Stomach (tissue), 9 donors: ENCODE results near the gene CPLX1. TPM values are rescaled to one million over a fixed set of nuclear protein-coding genes. Genes with fewer than 3 reads are reported as not detected.
A peak's percentile ranks its signal among the peaks of the same experiment; 100 is the strongest.

ENCODE experiments used
- DNase-seq, 2 donors: peaks; one replicate each; pipeline versions ENCODE4 v3.0.0 to v3.0.0-alpha.2; 2013 to 2019
- H3K27ac ChIP-seq, 5 donors: fragments of 200-600 bp in 4 of 5; sonication (generic) in 4 of 5; one replicate each; pipeline ENCODE4 v1.5.1; 2013 to 2019; ENCODE audit warnings: mild to moderate bottlenecking in 1 of 5, moderate library complexity in 1 of 5
- H3K27me3 ChIP-seq, 3 donors: fragments of 200-600 bp; sonication (generic); one replicate each; pipeline ENCODE4 v1.5.1; 2017 to 2019; ENCODE audit warnings: mixed run types in 1 of 3
- H3K36me3 ChIP-seq, 4 donors: fragments of 200-600 bp; sonication (generic); 1 replicate in 3 of 4; 2 replicates in 1 of 4; pipeline ENCODE4 v1.5.1; 2016 to 2019
- H3K4me1 ChIP-seq, 4 donors: fragments of 200-600 bp; sonication (generic); one replicate each; pipeline ENCODE4 v1.5.1; 2016 to 2019
- H3K4me3 ChIP-seq, 4 donors: fragments of 200-600 bp; sonication (generic) in 3 of 4; one replicate each; pipeline ENCODE4 v1.5.1; 2016 to 2019; ENCODE audit warnings: mild to moderate bottlenecking in 1 of 4
- H3K9me3 ChIP-seq, 4 donors: fragments of 200-600 bp; sonication (generic); one replicate each; pipeline ENCODE4 v1.5.1; 2016 to 2019
- CTCF ChIP-seq, 7 experiments: fragments of 450-650 bp in 4 of 7; fragments of 200-600 bp in 3 of 7; sonication (generic) in 3 of 7; IDR thresholded peaks; one replicate each; pipeline ENCODE4 v1.5.1; 2016 to 2019; ENCODE audit warnings: antibody characterized with exemption in 7 of 7, control low read depth in 2 of 7, mild to moderate bottlenecking in 1 of 7
- EP300 ChIP-seq: sonication (generic); formaldehyde crosslinking; IDR thresholded peaks from one replicate; pipeline ENCODE4 v1.6.1; 2017; ENCODE audit warnings: antibody characterized with exemption
- POLR2A ChIP-seq, 4 donors: fragments of 450-650 bp; IDR thresholded peaks; one replicate each; pipeline ENCODE4 v1.6.1; 2016; ENCODE audit warnings: antibody characterized with exemption in 4 of 4, control low read depth in 2 of 4, mild to moderate bottlenecking in 1 of 4, moderate library complexity in 1 of 4
- POLR2AphosphoS5 ChIP-seq, 3 donors: sonication (generic); formaldehyde crosslinking; IDR thresholded peaks; one replicate each; pipeline ENCODE4 v1.6.1; 2016; ENCODE audit warnings: antibody characterized with exemption in 3 of 3
- WGBS, 5 donors: extraction: QIAGEN DNeasy Blood & Tissue Kit in 3 of 5; methylation state at CpG; one replicate each; pipeline versions ENCODE4 v1.1.5 to v1.1.7; 2013 to 2018; 5-methylcytosine and 5-hydroxymethylcytosine counted together
- intact Hi-C: fragments of 100-400 bp; cut with DNase I; formaldehyde crosslinking; loops from one replicate; pipeline ENCODE4 v1.15.1; 2023; ENCODE audit warnings: low total_unique reads
- polyA plus RNA-seq, 3 donors: library from polyadenylated mRNA; stranded (reverse); fragments of 200-250 nt; gene quantifications; one replicate each; pipeline ENCODE4 v1.2.3, GENCODE V29; 2013
- total RNA-seq, 5 donors: library from RNA; depleted of rRNA; stranded (reverse); fragments of >200 nt; gene quantifications; one replicate each; pipeline versions ENCODE4 v1.1.0 to v1.2.3, GENCODE V29; 2014 to 2016
- donor health status: healthy with polysubstance abuse.
- donor health status: Bipolar disorder and iron deficiency.
- donor health status: healthy.

Gene CPLX1
- total and polyA plus RNA-seq, 8 donors: 0.37 to 2.9 (median 1.9) TPM; not detected in 3

- TF ChIP-seq EP300 (no peak), POLR2AphosphoS5 (IDR thresholded peaks at IDR 0.05) (no peak), CTCF (IDR thresholded peaks at IDR 0.05) (no peak), POLR2A (IDR thresholded peaks at IDR 0.05) (no peak)
- peaks cover 19 to 87% (median 55%) of the 10 kb centered on the region in 3 donors for H3K27me3 ChIP-seq
- WGBS, 5 donors: 29 to 64% (median 50%) methylated on average over 8 to 19 of the region's 19 CpGs
Observed at GRCh38 chr4:793941-794621, 31.8 kb downstream of the CPLX1 start.

GRCh38 chr4:793093-793861 is 32.7 kb downstream of the CPLX1 start:
- peaks cover 19 to 95% (median 55%) of the 10 kb centered on the region in 3 donors for H3K27me3 ChIP-seq
- WGBS, 5 donors: 57 to 69% (median 65%) methylated on average over 9 to 19 of the region's 19 CpGs

More at GRCh38 chr4:793941-794621, 31.8 kb downstream of the CPLX1 start:
- Histone ChIP-seq H3K4me3 (no peak overlapping the region), H3K27ac (no peak overlapping the region), H3K36me3 (no peaks in the 10 kb centered on the region), H3K4me1 (peaks cover 26 to 45% (median 39%) of the 10 kb centered on the region in 4 donors), H3K9me3 (no peaks in the 10 kb centered on the region)
- intact Hi-C loops: no loop called here
- no peak for DNase-seq

GRCh38 chr4:792626-793092 is 33.3 kb downstream of the CPLX1 start:
- peaks cover 19 to 100% (median 55%) of the 10 kb centered on the region in 3 donors for H3K27me3 ChIP-seq
- no peaks in the 10 kb centered on the region for H3K36me3 ChIP-seq
- WGBS, 5 donors: 32 to 45% (median 38%) methylated on average over 17 of the region's 17 CpGs
- H3K27ac ChIP-seq: no peak overlapping the region
- peaks cover 26 to 58% (median 42%) of the 10 kb centered on the region in 4 donors for H3K4me1 ChIP-seq
- DNase-seq: peak in 1 of 2 donors; percentile 49
- intact Hi-C loops: no loop called here
- TF ChIP-seq POLR2AphosphoS5 (IDR thresholded peaks at IDR 0.05) (no peak), CTCF (IDR thresholded peaks at IDR 0.05) (no peak), EP300 (no peak), POLR2A (IDR thresholded peaks at IDR 0.05) (no peak)
- H3K9me3 ChIP-seq: no peaks in the 10 kb centered on the region
- H3K4me3 ChIP-seq: peak overlapping the region; percentile 28 to 49 (median 35)

More at GRCh38 chr4:793093-793861, 32.7 kb downstream of the CPLX1 start:
- Histone ChIP-seq H3K4me1 (peaks cover 26 to 53% (median 42%) of the 10 kb centered on the region in 4 donors), H3K4me3 (peak overlapping the region in 1 of 4 donors; percentile 49), H3K36me3 (no peaks in the 10 kb centered on the region), H3K27ac (no peak overlapping the region), H3K9me3 (no peaks in the 10 kb centered on the region)
- intact Hi-C loops: no loop called here
- TF ChIP-seq POLR2A (IDR thresholded peaks at IDR 0.05) (no peak), POLR2AphosphoS5 (IDR thresholded peaks at IDR 0.05) (no peak), CTCF (IDR thresholded peaks at IDR 0.05) (no peak), EP300 (no peak)
- DNase-seq: no peak

- no peaks in the 10 kb centered on the region for H3K9me3 ChIP-seq
- H3K27ac ChIP-seq: no peak overlapping the region
Observed at GRCh38 chr4:791898-792625, 33.9 kb downstream of the CPLX1 start.

More at GRCh38 chr4:791898-792625, 33.9 kb downstream of the CPLX1 start:
- Histone ChIP-seq H3K4me1 (peaks cover 26 to 59% (median 44%) of the 10 kb centered on the region in 4 donors), H3K36me3 (no peaks in the 10 kb centered on the region), H3K4me3 (peak overlapping the region; percentile 28 to 49 (median 35)), H3K27me3 (peaks cover 19 to 100% (median 57%) of the 10 kb centered on the region in 3 donors)
- 10 to 26% (median 14%) methylated on average over 7 to 50 of the region's 50 CpGs for WGBS, 5 donors
- TF ChIP-seq POLR2AphosphoS5 (IDR thresholded peaks at IDR 0.05) (no peak), EP300 (no peak), POLR2A (IDR thresholded peaks at IDR 0.05) (no peak), CTCF (IDR thresholded peaks at IDR 0.05) (no peak)
- peak; percentile 69 to 83 for DNase-seq
- intact Hi-C loops: no loop called here
